Measurements from ENCODE around the gene ORC4. TPM values are rescaled to one million over a fixed set of nuclear protein-coding genes. Genes with fewer than 3 reads are reported as not detected.
"Not testable (repeated sequence)": the region's sequence is repeated elsewhere in the genome, so short reads cannot be mapped to it uniquely, and the experiment has no call there.

ORC4 gene
- polyA plus RNA-seq, 1 donor (not counting 4 experiments of a cell fraction or from before 2014, with no cell fraction given) = 62.4 TPM

GRCh38 chr2:148007219-148007900, 13.2 kb downstream of the ORC4 start:
- H3K9me3 ChIP-seq (ENCODE audit: control insufficient read depth, low read depth, low read length) = no peaks in the 10 kb centered on the region
- dilution Hi-C loops (cut with MboI; ENCODE audit: extremely low pct_ligation_motif_present, low sequenced_read_pairs) = no loop called here
- H3K4me3 ChIP-seq (ENCODE audit: control insufficient read depth in 2 of 3, extremely low read depth in 1 of 3, insufficient read depth in 2 of 3, low read depth in 1 of 3, low read length in 3 of 3) = no peak overlapping the region
- H4K20me1 ChIP-seq (ENCODE audit: control insufficient read depth, extremely low read depth, insufficient read depth, low read length) = no peaks in the 10 kb centered on the region
- H3K9ac ChIP-seq (ENCODE audit: control insufficient read depth, extremely low read depth, insufficient read depth, low read length) = no peak overlapping the region
- H3K36me3 ChIP-seq (ENCODE audit: control insufficient read depth in 2 of 2, extremely low read depth in 1 of 2, insufficient read depth in 2 of 2, low read length in 2 of 2) = peaks cover 0 to 1% of the 10 kb centered on the region in 2 experiments
- TF ChIP-seq, protein P1, sequence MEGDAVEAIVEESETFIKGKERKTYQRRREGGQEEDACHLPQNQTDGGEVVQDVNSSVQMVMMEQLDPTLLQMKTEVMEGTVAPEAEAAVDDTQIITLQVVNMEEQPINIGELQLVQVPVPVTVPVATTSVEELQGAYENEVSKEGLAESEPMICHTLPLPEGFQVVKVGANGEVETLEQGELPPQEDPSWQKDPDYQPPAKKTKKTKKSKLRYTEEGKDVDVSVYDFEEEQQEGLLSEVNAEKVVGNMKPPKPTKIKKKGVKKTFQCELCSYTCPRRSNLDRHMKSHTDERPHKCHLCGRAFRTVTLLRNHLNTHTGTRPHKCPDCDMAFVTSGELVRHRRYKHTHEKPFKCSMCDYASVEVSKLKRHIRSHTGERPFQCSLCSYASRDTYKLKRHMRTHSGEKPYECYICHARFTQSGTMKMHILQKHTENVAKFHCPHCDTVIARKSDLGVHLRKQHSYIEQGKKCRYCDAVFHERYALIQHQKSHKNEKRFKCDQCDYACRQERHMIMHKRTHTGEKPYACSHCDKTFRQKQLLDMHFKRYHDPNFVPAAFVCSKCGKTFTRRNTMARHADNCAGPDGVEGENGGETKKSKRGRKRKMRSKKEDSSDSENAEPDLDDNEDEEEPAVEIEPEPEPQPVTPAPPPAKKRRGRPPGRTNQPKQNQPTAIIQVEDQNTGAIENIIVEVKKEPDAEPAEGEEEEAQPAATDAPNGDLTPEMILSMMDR (optimal IDR thresholded peaks at IDR 0.05 in 1 of 3, IDR thresholded peaks at IDR 0.05 in 1 of 3, conservative IDR thresholded peaks at IDR 0.05 in 1 of 3; ENCODE audit: extremely low read depth in 1 of 3, insufficient read depth in 2 of 3, low read length in 3 of 3) = no peak
- no peak for TF ChIP-seq EZH2 (IDR thresholded peaks at IDR 0.05; ENCODE audit: low read length)
- H3K9me1 ChIP-seq (ENCODE audit: control insufficient read depth, extremely low read depth, insufficient read depth, low read length) = no peaks in the 10 kb centered on the region
- H3K4me1 ChIP-seq (ENCODE audit: control insufficient read depth, extremely low read depth, insufficient read depth, low read length) = peaks cover 4% of the 10 kb centered on the region
- FAIRE-seq (no peak), DNase-seq (ENCODE audit: low read depth, low spot score) (no peak)
- H2AFZ ChIP-seq (ENCODE audit: control insufficient read depth, low read length) = no peak overlapping the region
- H3K79me2 ChIP-seq (ENCODE audit: control insufficient read depth, insufficient read depth, low read length) = peaks cover 86% of the 10 kb centered on the region
- no peak overlapping the region for H3K27ac ChIP-seq (ENCODE audit: control insufficient read depth, insufficient read depth, low read length)
- H3K27me3 ChIP-seq (ENCODE audit: control insufficient read depth, extremely low read depth, insufficient read depth, low read length) = no peaks in the 10 kb centered on the region
- no peak overlapping the region for H3K4me2 ChIP-seq (ENCODE audit: control insufficient read depth, extremely low read depth, insufficient read depth, low read depth, low read length)

GRCh38 chr2:148006249-148007007, 14.1 kb downstream of the ORC4 start:
- dilution Hi-C loops (cut with MboI; ENCODE audit: extremely low pct_ligation_motif_present, low sequenced_read_pairs) = no loop called here
- H3K4me3 ChIP-seq (ENCODE audit: control insufficient read depth in 2 of 3, extremely low read depth in 1 of 3, insufficient read depth in 2 of 3, low read depth in 1 of 3, low read length in 3 of 3) = no peak overlapping the region
- no peak overlapping the region for H3K4me2 ChIP-seq (ENCODE audit: control insufficient read depth, extremely low read depth, insufficient read depth, low read depth, low read length)
- no peaks in the 10 kb centered on the region for H3K27me3 ChIP-seq (ENCODE audit: control insufficient read depth, extremely low read depth, insufficient read depth, low read length)
- H3K9me3 ChIP-seq (ENCODE audit: control insufficient read depth, low read depth, low read length) = no peaks in the 10 kb centered on the region
- H2AFZ ChIP-seq (ENCODE audit: control insufficient read depth, low read length) = no peak overlapping the region
- H3K4me1 ChIP-seq (ENCODE audit: control insufficient read depth, extremely low read depth, insufficient read depth, low read length) = peaks cover 4% of the 10 kb centered on the region
- peaks cover 0 to 1% of the 10 kb centered on the region in 2 experiments for H3K36me3 ChIP-seq (ENCODE audit: control insufficient read depth in 2 of 2, extremely low read depth in 1 of 2, insufficient read depth in 2 of 2, low read length in 2 of 2)
- no peak overlapping the region for H3K27ac ChIP-seq (ENCODE audit: control insufficient read depth, insufficient read depth, low read length)
- H3K9me1 ChIP-seq (ENCODE audit: control insufficient read depth, extremely low read depth, insufficient read depth, low read length) = no peaks in the 10 kb centered on the region
- TF ChIP-seq, protein P1 (optimal IDR thresholded peaks at IDR 0.05 in 1 of 3, IDR thresholded peaks at IDR 0.05 in 1 of 3, conservative IDR thresholded peaks at IDR 0.05 in 1 of 3; ENCODE audit: extremely low read depth in 1 of 3, insufficient read depth in 2 of 3, low read length in 3 of 3) = no peak
- no peak for TF ChIP-seq EZH2 (IDR thresholded peaks at IDR 0.05; ENCODE audit: low read length)
- FAIRE-seq = no peak
- H4K20me1 ChIP-seq (ENCODE audit: control insufficient read depth, extremely low read depth, insufficient read depth, low read length) = no peaks in the 10 kb centered on the region
- peaks cover 83% of the 10 kb centered on the region for H3K79me2 ChIP-seq (ENCODE audit: control insufficient read depth, insufficient read depth, low read length)
- no peak overlapping the region for H3K9ac ChIP-seq (ENCODE audit: control insufficient read depth, extremely low read depth, insufficient read depth, low read length)
- no peak for DNase-seq (ENCODE audit: low read depth, low spot score)

- H4K20me1 ChIP-seq (ENCODE audit: control insufficient read depth, extremely low read depth, insufficient read depth, low read length); H3K4me1 ChIP-seq (ENCODE audit: control insufficient read depth, extremely low read depth, insufficient read depth, low read length); H3K9me3 ChIP-seq (ENCODE audit: control insufficient read depth, low read depth, low read length); FAIRE-seq; H3K27me3 ChIP-seq (ENCODE audit: control insufficient read depth, extremely low read depth, insufficient read depth, low read length); DNase-seq (ENCODE audit: low read depth, low spot score); H3K9ac ChIP-seq (ENCODE audit: control insufficient read depth, extremely low read depth, insufficient read depth, low read length); H3K4me2 ChIP-seq (ENCODE audit: control insufficient read depth, extremely low read depth, insufficient read depth, low read depth, low read length); H2AFZ ChIP-seq (ENCODE audit: control insufficient read depth, low read length); H3K36me3 ChIP-seq (ENCODE audit: control insufficient read depth in 2 of 2, extremely low read depth in 1 of 2, insufficient read depth in 2 of 2, low read length in 2 of 2); H3K4me3 ChIP-seq (ENCODE audit: control insufficient read depth in 2 of 3, extremely low read depth in 1 of 3, insufficient read depth in 2 of 3, low read depth in 1 of 3, low read length in 3 of 3); dilution Hi-C loops (cut with MboI; ENCODE audit: extremely low pct_ligation_motif_present, low sequenced_read_pairs); H3K27ac ChIP-seq (ENCODE audit: control insufficient read depth, insufficient read depth, low read length); H3K9me1 ChIP-seq (ENCODE audit: control insufficient read depth, extremely low read depth, insufficient read depth, low read length): not testable (repeated sequence)
- H3K79me2 ChIP-seq (ENCODE audit: control insufficient read depth, insufficient read depth, low read length) = peaks cover 70% of the 10 kb centered on the region
Observed at GRCh38 chr2:148002420-148002819, 18.1 kb downstream of the ORC4 start.

Measured in keratinocyte (primary cell).